ENCODE data around the gene TNNI3.

TNNI3 gene

DNA sequence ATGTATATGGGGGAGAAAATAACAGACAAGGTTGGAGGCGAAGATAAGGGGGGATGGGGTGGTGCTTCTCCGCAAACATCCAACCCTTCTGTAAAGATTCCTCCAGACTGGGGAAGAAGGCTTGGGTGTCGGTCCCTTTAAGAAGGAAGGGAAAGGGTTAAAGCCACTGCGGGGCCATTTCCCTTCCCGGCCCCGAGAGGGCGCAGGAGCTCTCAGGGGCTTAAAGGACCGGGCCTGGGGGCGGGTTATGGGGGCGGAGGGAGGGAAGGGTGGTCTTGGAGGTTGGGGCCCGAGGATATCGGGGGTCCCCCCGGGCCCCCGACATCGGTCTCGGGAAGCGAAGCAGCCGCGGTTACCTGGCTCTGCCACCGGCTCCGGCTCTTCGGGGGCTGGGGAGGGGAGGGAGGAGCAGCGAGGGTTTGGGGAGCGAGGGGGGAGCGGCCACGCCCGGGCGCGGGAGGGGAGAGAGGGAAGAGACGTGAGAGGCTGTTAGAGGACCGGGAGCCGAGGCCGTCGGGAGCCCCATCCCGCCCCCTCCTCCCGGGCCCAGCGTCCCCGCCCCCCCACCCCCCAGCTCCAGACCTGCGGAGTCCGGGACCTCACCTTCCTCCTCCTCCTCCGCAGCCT, 11.3 kb downstream of the TNNI3 start:
- peak; percentile 50 for DNase-seq

DNA sequence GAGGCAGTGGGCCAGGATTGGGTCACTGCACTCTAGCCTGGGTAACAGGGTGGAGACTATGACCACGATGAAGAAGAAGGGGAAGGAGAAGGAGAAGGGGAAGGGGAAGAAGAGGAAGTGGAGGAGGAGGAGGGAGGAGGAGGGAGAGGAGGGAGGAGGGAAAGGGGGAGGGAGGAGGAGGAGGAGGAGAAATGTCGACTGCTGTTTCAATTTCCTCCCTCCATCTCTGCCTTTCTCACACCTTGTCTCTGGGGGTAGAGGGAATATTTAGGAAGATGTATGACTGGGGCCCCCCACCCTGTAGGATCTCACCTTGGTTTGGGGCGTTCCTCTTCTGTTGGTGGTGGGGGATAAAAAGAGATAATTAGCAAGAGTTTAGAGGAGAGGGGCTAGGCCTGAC, 12.3 kb downstream of the TNNI3 start:
- no peak for DNase-seq

DNA sequence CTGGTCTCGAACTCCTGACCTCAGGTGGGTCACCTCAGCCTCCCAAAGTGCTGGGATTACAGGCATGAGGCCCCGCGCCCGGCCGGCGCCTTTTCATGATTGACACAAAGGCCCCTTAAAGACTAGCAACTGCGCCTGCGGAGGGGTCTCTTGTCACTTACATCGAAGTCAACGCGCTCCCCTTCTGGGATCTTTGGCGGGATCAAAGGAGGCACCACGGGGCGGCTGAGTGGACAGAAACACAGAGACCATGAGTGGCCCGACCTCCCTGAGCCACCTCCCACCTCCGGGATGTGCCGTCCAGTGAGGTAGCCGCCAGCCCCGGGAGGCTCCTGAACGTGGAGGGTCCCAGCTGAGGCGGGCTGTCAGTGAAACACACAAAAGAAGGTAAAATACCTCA, 15.8 kb downstream of the TNNI3 start:
- DNase-seq = no peak

DNA sequence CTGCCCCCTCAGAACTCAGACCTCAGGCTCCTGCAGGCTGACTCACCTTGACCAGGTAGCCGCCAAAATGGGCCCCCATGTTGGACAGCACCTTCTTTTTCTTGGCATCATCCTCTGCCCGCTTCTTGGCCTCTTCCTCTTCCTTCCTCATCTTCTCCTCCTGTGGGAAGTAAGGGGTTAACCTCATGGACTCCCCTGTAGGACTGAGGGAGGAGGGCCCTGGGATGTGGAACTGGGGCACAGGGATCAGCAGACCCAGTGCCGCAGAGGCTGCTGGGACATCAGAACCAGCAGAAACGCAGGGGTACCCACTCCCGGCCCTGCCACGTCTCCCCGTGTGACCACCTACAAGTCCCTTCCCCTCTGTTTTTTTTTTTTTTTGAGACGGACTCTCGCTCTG, 19.6 kb downstream of the TNNI3 start:
- DNase-seq = no peak

DNA sequence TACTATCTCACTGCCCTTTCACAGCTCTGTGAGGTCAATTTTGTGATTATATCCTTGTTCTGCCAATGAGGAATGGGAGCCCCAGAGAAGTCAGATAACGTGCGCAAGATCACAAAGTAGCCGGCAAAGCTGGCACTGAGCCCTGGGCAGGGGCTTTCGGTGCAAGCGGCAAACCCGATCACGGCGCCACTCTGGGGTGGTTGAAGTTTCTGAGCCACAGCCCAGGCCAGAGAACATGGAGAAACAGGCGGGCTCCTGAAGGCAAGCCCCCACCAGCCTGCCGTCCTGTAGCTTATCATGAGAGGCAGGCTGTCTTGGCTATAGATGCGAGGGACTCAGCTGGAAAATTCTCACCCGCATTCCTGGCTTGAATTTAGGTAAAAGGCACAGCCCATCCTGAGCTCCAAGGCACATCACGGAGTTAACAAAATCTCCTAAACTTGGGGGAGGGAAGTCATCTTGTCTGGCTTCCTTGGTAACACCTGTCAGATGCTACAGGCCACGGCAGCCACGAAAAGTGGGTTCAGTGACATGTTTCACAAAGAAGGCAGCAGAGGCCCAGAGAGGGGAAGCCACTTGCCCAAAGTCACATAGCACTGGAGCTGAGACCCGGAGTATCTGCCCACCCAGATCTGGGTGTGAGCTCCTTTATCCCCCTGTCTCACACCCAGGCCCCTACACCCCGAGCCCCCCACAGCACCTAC, 21.0 kb downstream of the TNNI3 start:
- no peak for DNase-seq

DNA sequence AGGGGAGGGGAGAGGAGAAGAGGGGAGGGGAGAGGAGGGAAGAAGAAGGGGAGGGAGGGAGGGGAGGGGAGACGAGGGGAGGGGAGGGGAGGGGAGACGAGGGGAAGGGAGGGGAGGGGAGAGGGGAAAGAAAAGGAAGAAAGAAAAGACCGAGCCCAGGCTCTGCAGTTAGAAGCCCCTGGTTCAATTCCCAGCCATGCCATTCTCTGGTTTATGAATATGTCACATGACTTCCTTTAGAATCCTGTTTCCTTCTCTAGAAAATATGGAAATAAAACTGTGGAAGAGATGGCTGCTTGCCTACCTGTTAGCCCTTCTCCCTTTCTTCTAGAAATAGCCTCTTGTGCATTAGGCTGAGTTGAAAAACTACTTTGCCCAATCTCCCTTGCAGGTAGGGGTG, 22.8 kb downstream of the TNNI3 start:
- DNase-seq = no peak

DNA sequence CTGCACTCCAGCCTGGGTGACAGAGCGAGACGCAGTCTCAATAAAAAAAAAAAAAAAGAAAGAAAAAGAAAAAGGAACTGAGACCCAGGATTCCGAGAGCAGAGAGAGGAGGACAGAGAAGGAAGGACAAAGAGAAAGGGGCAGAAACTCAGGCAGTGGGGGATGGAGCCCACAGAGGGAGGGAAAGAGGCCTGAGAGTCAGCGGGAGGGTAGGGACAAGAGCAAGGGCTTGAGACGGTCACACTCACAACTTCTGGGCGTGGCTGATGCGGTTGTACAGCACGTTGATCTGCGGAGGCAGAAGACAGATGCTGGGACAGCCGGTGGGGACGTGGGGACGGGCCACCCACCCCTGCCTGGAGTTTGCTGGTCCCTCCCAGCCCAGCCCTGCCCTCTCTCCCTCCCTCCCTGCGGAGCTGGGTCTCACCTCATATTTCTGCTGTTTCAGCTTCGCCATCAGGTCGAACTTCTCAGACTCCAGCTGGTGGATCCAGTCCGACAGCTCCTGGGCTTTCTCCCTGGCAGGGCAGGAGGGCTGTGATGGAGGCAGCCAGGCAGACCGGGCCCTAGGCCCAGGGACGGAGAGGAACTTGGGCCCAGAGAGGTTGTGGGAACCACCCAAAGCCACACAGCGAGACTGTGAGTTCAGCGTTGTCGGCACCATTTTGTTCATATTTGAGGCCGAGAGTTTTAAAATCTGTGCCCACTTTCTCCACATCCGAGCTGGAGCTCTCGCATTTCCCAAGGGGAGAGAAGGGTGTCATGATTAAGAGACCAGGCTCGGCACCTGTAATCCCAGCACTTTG, 23.7 kb downstream of the TNNI3 start:
- DNase-seq = no peak

DNA sequence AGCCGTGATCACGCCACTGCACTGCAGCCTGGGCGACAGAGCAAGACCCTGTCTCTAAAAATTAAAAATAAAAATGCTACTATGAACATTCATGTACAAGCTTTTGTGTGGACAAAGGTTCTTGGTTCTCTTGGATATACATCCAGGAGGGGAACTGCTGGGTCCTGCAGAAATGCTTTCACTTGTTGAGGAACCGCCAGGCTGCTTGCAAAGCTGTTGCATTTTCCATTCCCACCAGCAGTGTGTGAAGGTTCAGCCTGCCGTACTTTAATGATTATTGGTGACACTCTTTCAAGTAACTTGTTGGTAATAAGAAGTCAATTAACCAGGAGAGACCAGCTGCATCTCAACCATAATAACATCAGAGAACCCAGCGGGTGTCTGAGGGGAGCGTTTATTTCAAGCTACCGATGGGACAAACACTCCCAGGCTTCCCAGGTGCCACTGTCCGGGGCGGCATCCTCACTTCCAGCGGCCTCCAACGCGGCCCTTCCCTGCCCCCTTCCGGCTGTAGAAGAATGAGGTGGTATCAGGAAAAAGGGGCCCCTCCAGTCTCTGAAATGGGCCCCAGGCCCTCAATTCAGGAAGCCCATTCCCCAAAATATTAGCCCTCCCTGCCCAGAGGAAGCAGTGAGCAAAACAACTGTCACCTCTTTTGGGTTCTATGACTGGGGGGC, 24.9 kb downstream of the TNNI3 start:
- no peak for DNase-seq

DNA sequence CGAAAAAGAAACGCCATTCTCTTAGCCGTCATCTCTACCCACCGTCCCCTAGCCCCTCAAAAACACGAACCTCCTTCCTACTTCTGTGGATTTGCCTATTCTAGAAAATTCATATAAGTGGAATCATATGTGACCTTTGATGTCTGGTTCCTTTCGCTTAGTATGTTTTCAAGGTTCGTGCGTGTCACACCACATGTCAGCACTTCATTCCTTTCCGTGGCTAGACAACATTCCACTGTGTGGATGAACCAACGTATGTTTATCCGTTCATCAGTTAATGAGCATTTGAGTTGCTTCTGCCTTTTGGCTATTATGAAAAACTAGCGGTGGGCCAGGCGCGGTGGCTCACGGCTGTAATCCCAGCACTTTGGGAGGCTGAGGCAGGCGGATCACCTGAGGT, 26.1 kb downstream of the TNNI3 start:
- no peak for DNase-seq

DNA sequence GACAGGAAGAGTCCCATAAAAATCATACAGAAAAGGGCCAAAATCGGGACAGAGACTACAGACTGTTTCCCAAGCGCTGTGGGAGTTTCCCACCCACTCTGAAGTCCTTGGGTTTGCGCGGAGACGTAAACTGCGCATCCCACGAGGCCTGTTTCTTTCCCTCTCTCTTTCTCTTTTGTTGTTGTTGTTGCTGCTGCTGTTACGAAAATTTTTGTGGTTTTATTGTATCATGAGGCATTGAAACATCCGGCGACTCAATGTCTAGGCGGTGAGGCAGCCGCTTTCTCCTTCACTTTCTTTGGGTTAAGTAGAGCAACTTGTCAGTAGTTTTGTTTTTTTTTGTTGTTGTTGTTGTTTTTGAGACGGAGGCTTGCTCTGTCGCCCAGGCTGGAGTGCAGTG, 38.5 kb downstream of the TNNI3 start:
- no peak for DNase-seq

DNA sequence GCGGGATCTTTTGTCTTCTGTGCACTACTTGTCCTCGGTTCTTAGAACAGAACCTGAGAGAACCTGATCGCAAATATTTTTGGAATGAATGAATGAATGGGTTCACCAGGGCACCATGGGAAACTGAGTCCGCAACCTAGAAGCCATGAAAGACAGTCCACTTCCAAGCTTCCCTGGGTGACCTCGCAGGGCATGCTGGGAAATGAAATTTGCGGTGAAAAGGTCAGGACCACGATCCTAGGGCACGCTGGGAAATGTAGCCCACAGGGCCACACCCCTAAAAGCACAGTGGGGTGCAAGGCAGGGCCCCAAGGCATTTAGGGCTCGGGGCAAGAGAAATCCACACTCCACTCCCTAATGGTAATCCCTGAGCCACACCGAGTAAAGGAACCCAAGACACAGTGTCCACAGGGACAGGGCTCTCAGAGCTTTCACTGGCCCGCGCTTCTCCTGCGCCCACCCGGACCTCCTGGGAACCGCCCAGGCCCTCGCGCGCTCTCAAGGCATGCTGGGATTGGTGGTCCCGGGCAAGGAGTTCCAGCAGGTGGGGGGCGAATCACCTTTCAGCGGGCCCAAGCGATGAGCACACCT, 39.0 kb downstream of the TNNI3 start:
- DNase-seq = peak; percentile 49

DNA sequence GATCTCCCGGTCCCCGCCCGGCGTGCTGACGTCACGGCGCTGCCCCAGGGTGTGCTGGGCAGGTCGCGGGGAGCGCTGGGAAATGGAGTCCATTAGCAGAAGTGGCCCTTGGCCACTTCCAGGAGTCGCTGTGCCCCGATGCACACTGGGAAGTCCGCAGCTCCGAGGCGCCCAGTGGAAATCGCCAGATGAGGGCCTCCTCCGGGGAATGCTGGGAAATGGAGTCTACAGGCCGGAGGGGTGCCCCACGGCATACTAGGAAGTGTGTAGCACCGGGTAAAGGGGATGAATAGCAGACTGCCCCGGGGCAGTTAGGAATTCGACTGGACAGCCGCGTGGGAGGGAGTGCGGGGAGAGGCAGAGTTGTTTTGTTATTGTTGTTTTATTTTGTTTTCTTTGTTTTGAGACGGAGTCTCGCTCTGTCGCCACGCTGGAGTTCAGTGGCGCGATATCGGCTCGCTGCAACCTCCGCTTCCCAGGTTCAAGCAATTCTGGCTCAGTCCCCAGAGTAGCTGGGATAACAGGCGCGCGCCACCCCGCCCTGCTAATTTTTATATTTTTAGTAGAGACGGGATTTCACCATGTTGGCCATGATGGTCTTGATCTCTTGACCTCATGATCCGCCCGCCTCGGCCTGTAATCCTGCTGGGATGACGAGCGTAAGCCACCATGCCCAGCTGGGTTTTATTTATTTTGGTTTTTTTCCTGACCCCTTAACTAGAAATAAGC, 39.7 kb downstream of the TNNI3 start:
- DNase-seq = peak; percentile 98

DNA sequence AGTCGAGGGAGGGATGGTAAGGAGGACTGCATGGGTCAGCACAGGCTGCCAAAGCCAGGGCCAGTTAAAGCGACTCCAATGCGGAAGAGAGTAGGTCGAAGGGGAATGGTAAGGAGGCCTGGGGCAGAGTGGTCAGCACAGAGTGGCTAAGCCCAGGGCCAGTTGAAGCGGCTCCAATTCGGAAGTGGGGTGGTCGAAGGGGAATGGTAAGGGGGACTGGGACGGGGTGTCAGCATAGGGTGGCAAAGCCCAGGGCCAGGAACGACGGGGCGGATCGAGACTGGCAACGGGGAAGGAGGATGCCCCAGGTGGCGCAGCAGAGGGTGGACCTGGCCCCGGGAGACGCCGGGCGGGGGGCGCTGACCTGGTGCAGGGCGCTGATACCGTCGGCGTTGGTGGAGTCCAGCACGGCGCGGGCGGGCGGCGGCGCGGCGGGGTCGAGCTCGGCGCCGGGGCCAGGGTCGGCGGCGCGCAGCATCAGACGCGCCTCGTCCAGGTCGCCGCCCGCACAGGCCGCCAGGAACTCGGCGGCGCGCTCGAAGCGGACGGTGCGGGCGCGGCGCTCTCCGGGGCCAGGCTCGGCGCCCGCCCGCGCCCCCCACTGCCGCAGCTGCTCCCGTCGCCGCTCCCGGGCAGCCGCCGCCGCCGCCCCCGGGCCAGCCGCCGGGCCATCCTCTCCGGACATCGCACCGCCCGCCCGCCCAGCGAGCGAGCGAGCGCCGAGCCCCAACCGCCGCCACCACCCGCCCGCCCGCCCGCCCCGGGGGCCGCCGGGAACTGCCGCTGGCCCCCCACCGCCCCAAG, 40.5 kb downstream of the TNNI3 start, which contains the start of gene PPP1R12C:
TSS of gene PPP1R12C (minus strand) at position 779 of the 804 bp plus-strand sequence. CDS start at position 685, 94 bp downstream.
- peak; percentile 20 for DNase-seq

DNA sequence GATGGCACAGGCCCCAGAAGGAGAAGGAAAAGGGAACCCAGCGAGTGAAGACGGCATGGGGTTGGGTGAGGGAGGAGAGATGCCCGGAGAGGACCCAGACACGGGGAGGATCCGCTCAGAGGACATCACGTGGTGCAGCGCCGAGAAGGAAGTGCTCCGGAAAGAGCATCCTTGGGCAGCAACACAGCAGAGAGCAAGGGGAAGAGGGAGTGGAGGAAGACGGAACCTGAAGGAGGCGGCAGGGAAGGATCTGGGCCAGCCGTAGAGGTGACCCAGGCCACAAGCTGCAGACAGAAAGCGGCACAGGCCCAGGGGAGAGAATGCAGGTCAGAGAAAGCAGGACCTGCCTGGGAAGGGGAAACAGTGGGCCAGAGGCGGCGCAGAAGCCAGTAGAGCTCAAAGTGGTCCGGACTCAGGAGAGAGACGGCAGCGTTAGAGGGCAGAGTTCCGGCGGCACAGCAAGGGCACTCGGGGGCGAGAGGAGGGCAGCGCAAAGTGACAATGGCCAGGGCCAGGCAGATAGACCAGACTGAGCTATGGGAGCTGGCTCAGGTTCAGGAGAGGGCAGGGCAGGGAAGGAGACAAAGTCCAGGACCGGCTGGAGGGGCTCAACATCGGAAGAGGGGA, 41.2 kb downstream of the TNNI3 start:
- DNase-seq = peak; percentile 73

DNA sequence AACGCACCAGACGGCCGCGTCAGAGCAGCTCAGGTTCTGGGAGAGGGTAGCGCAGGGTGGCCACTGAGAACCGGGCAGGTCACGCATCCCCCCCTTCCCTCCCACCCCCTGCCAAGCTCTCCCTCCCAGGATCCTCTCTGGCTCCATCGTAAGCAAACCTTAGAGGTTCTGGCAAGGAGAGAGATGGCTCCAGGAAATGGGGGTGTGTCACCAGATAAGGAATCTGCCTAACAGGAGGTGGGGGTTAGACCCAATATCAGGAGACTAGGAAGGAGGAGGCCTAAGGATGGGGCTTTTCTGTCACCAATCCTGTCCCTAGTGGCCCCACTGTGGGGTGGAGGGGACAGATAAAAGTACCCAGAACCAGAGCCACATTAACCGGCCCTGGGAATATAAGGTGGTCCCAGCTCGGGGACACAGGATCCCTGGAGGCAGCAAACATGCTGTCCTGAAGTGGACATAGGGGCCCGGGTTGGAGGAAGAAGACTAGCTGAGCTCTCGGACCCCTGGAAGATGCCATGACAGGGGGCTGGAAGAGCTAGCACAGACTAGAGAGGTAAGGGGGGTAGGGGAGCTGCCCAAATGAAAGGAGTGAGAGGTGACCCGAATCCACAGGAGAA, 42.0 kb downstream of the TNNI3 start:
- no peak for DNase-seq

DNA sequence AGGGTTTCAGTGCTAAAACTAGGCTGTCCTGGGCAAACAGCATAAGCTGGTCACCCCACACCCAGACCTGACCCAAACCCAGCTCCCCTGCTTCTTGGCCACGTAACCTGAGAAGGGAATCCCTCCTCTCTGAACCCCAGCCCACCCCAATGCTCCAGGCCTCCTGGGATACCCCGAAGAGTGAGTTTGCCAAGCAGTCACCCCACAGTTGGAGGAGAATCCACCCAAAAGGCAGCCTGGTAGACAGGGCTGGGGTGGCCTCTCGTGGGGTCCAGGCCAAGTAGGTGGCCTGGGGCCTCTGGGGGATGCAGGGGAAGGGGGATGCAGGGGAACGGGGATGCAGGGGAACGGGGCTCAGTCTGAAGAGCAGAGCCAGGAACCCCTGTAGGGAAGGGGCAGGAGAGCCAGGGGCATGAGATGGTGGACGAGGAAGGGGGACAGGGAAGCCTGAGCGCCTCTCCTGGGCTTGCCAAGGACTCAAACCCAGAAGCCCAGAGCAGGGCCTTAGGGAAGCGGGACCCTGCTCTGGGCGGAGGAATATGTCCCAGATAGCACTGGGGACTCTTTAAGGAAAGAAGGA, 42.9 kb downstream of the TNNI3 start:
- DNase-seq = no peak

DNA sequence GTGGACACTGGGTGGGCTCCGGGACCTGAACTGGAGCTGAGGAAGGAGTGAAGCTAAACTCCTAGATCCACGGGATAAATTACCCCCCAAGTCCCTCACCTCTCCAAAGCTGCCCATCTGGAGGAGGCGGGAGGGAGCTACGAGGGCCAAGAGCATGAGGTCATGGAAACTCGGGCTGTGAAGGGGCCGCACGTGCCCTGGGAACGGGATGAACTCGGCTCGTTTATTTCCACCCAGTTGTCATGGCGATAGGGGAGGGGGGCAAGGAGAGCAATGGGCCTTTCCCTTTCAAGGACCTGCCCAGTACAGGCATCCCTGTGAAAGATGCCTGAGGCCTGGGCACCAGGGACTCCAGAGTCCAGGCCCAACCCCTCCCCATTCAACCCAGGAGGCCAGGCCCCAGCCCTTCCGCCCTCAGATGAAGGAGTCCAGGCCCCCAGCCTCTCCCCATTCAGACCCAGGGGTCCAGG, 43.9 kb downstream of the TNNI3 start:
- no peak for DNase-seq

DNA sequence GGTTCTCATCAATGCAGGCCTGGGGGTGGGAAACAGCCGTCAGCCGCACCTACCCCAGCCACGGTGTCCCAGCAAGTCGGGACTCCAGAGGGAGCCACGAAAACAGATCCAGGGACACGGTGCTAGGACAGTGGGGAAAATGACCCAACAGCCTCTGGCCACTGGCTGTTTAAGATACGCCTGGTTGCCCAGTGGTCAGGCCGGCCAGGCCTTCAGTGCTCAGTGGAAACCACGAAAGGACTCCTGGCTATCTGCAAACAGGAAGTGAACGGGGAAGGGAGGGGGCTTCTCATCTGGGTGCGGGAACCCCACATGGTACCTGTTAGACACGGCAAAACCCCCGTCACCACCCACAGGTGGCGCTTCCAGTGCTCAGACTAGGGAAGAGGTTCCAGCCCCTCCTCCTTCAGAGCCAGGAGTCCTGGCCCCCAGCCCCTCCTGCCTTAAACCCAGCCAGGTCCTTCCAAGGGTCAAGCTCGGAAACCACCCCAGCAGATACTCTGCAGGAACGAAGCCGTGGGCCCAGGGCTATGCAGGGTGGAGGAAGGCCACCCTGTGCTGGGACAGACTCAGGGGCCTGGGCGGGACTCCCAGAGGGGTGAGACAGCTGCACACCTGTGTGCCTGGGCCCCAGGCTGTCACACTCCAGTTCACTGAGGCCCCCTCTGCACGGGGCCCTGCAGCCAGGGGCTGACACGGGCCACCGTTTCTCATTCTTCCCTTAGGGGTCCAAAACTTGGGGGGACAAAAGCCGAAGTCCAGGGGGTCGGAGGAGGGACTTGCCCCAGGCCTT, 44.6 kb downstream of the TNNI3 start:
- no peak for DNase-seq

DNA sequence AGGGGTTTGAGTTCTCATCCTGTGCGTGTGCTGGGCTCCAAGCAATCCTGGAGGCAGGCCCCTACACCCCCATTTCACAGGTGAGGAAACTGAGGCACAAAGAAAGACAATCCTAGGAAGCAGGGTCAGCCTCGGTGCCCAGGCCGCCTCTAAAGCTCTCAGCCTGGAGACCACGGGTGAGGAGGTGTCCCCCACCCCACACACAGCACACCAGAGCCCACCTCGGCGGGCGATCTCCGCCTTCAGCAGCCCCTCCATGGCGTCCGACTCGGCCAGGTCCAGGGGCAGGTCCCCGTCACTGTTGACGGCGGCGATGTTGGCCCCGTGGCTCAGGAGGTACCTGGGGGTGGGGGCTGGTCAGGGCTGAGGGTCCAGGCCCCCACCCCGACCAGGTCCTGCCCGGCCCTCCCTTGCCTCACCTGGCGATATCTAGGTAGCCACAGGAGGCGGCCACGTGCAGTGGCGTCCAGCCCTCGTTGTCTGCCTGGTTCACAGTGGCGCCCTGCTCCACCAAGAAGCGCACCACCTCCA, 45.2 kb downstream of the TNNI3 start:
- no peak for DNase-seq

All from activated CD4-positive, alpha-beta T cell treated with anti-CD3 and anti-CD28 coated beads for 48 hours (primary cell).